Lower lobe of right lung (tissue), 2 donors: Measurements from ENCODE around the gene NSFL1C. TPM values are rescaled to one million over a fixed set of nuclear protein-coding genes. Genes with fewer than 3 reads are reported as not detected.

Experiments used
- ATAC-seq, 2 donors: fragments of 200-7000 bp; cut with Tn5 transposase; one replicate each; pipeline ENCODE4 v1.9.1; 2020 to 2022; ENCODE audit warnings: mild to moderate bottlenecking in 2 of 2, moderate library complexity in 2 of 2
- DNase-seq: peaks from one replicate; pipeline ENCODE4 v3.0.0-alpha.2; 2020
- H3K27ac ChIP-seq: fragments of 200-600 bp; one replicate; pipeline ENCODE4 v1.8.0; 2022
- H3K27me3 ChIP-seq: fragments of 200-600 bp; one replicate; pipeline ENCODE4 v1.8.0; 2022; ENCODE audit warnings: low read depth
- H3K36me3 ChIP-seq: fragments of 200-600 bp; one replicate; pipeline ENCODE4 v1.8.0; 2022; ENCODE audit warnings: mild to moderate bottlenecking
- H3K4me1 ChIP-seq: fragments of 200-600 bp; one replicate; pipeline ENCODE4 v1.8.0; 2022
- H3K4me3 ChIP-seq: fragments of 200-600 bp; one replicate; pipeline ENCODE4 v1.8.0; 2022; ENCODE audit warnings: mild to moderate bottlenecking
- H3K9me3 ChIP-seq: fragments of 200-600 bp; one replicate; pipeline ENCODE4 v1.8.0; 2022
- CTCF ChIP-seq: fragments of 200-600 bp; IDR thresholded peaks from one replicate; pipeline ENCODE4 v1.8.0; 2022; ENCODE audit warnings: antibody characterized with exemption, mild to moderate bottlenecking
- intact Hi-C: fragments of 100-400 bp; cut with DNase I; formaldehyde crosslinking; loops from one replicate; pipeline ENCODE4 v1.11.0; 2022
- total RNA-seq: library from RNA; stranded (reverse); fragmentation: NEBNext Ultra II Directional; extraction: Animal tissue kit (Norgen Biotek cat#: 25700); gene quantifications from one replicate; pipeline ENCODE4 v1.2.1, GENCODE V29; 2021
- donor health status: DM: no; HTN: yes; CAD: no; lungs with severe emphysema.

NSFL1C gene
- total RNA-seq, 1 donor from 2014 or later: 73.8 TPM

GRCh38 chr20:1436263-1436662 lies 30.4 kb downstream of the NSFL1C start:
- DNase-seq (no peak), ATAC-seq (no peak)
- intact Hi-C loops: loop anchor here (5.0 kb wide), 1 partner anchor 124 kb away; no protein-coding TSS in a partner anchor
- Histone ChIP-seq H3K9me3 (no peaks in the 10 kb centered on the region), H3K4me1 (peaks cover 11% of the 10 kb centered on the region), H3K4me3 (no peak overlapping the region), H3K27me3 (no peaks in the 10 kb centered on the region), H3K27ac (no peak overlapping the region), H3K36me3 (peaks cover 12% of the 10 kb centered on the region)
- TF ChIP-seq CTCF: no peak

GRCh38 chr20:1435337-1435699 lies 31.3 kb downstream of the NSFL1C start:
- Histone ChIP-seq H3K27ac (no peak overlapping the region), H3K36me3 (peaks cover 6% of the 10 kb centered on the region), H3K9me3 (no peaks in the 10 kb centered on the region), H3K27me3 (no peaks in the 10 kb centered on the region), H3K4me1 (peaks cover 11% of the 10 kb centered on the region), H3K4me3 (no peak overlapping the region)
- DNase-seq (no peak), ATAC-seq (peak; percentile 19)
- TF ChIP-seq CTCF: no peak
- intact Hi-C loops: loop anchor here (5.0 kb wide), 1 partner anchor 123 kb away; no protein-coding TSS in a partner anchor

- Histone ChIP-seq H3K36me3 (peaks cover under 1% of the 10 kb centered on the region), H3K9me3 (no peaks in the 10 kb centered on the region), H3K4me1 (peaks cover 11% of the 10 kb centered on the region), H3K27me3 (no peaks in the 10 kb centered on the region), H3K27ac (no peak overlapping the region), H3K4me3 (no peak overlapping the region)
- TF ChIP-seq CTCF: no peak
- no peak for DNase-seq
- intact Hi-C loops: loop anchor here (5.0 kb wide), 1 partner anchor 122 kb away; no protein-coding TSS in a partner anchor
- peak; percentile 76 to 78 for ATAC-seq
Measured at GRCh38 chr20:1434571-1435336, 31.9 kb downstream of the NSFL1C start.

- no peaks in the 10 kb centered on the region for H3K36me3 ChIP-seq
- intact Hi-C loops: no loop called here
- no peak overlapping the region for H3K4me3 ChIP-seq
- TF ChIP-seq CTCF: no peak
- no peaks in the 10 kb centered on the region for H3K9me3 ChIP-seq
- DNase-seq: no peak
- H3K4me1 ChIP-seq: peaks cover 11% of the 10 kb centered on the region
- no peaks in the 10 kb centered on the region for H3K27me3 ChIP-seq
- no peak overlapping the region for H3K27ac ChIP-seq
- no peak for ATAC-seq
Measured at GRCh38 chr20:1431158-1431557, 35.5 kb downstream of the NSFL1C start.

- no peak for TF ChIP-seq CTCF
- Histone ChIP-seq H3K4me1 (peaks cover 9% of the 10 kb centered on the region), H3K36me3 (no peaks in the 10 kb centered on the region), H3K27ac (no peak overlapping the region), H3K9me3 (no peaks in the 10 kb centered on the region), H3K4me3 (no peak overlapping the region), H3K27me3 (no peaks in the 10 kb centered on the region)
- ATAC-seq (no peak), DNase-seq (no peak)
- intact Hi-C loops: no loop called here
Measured at GRCh38 chr20:1430004-1430451, 36.6 kb downstream of the NSFL1C start.
